Smooth muscle cell (in vitro differentiated cells): ENCODE results near the gene RMI2. TPM values are rescaled to one million over a fixed set of nuclear protein-coding genes. Genes with fewer than 3 reads are reported as not detected.
A peak's percentile ranks its signal among the peaks of the same experiment; 100 is the strongest.

Experiments
- DNase-seq: peaks from one replicate; lab custom pipeline; 2025; ENCODE audit not compliant: unreplicated experiment; lab: John Stamatoyannopoulos, UW
- H2AFZ ChIP-seq: fragments of 200-600 bp; sonication (generic); 2 replicates; pipeline ENCODE4 v1.6.0; 2016; ENCODE audit warnings: antibody characterized with exemption, low read depth, mild to moderate bottlenecking
- H3F3A ChIP-seq: fragments of 200-600 bp; sonication (generic); 2 replicates; pipeline ENCODE4 v1.6.0; 2017; ENCODE audit warnings: antibody characterized with exemption, low read depth
- H3K27ac ChIP-seq: fragments of 200-600 bp; sonication (generic); 2 replicates; pipeline ENCODE4 v1.5.1; 2016; ENCODE audit warnings: low read depth, mild to moderate bottlenecking
- H3K27me3 ChIP-seq: fragments of 200-600 bp; sonication (generic); 2 replicates; pipeline ENCODE4 v1.6.1; 2016; ENCODE audit warnings: low read depth, mild to moderate bottlenecking
- H3K36me3 ChIP-seq: fragments of 200-600 bp; sonication (generic); 2 replicates; pipeline ENCODE4 v1.5.1; 2016; ENCODE audit warnings: low read depth
- H3K4me1 ChIP-seq: fragments of 200-600 bp; sonication (generic); 2 replicates; pipeline ENCODE4 v1.5.1; 2016; ENCODE audit warnings: low read depth
- H3K4me2 ChIP-seq: fragments of 200-600 bp; sonication (generic); 2 replicates; pipeline ENCODE4 v1.6.0; 2016; ENCODE audit warnings: mild to moderate bottlenecking
- H3K4me3 ChIP-seq: fragments of 200-600 bp; sonication (generic); 2 replicates; pipeline ENCODE4 v1.5.1; 2016; ENCODE audit warnings: mild to moderate bottlenecking
- H3K79me2 ChIP-seq: fragments of 200-600 bp; sonication (generic); 2 replicates; pipeline ENCODE4 v1.6.0; 2016; ENCODE audit warnings: low read depth, mild to moderate bottlenecking
- H3K9ac ChIP-seq: fragments of 200-600 bp; sonication (generic); 2 replicates; pipeline ENCODE4 v1.6.0; 2016; ENCODE audit warnings: low read depth
- H3K9me3 ChIP-seq: fragments of 200-600 bp; sonication (generic); replicated peaks from 2 replicates; pipeline ENCODE4 v1.5.1; 2016; ENCODE audit warnings: low read depth
- H4K20me1 ChIP-seq: fragments of 200-600 bp; sonication (generic); 2 replicates; pipeline ENCODE4 v1.6.0; 2016; ENCODE audit warnings: low read depth
- CTCF ChIP-seq: fragments of 200-600 bp; sonication (generic); IDR thresholded peaks from 2 replicates; pipeline ENCODE4 v1.5.1; 2017; ENCODE audit warnings: borderline replicate concordance, mild to moderate bottlenecking, antibody characterized with exemption; ENCODE audit not compliant: insufficient read depth, poor library complexity, severe bottlenecking
- WGBS: methylation state at CpG from one replicate; pipeline ENCODE4 v1.1.7; 2016; ENCODE audit warnings: low lambda C conversion rate; 5-methylcytosine and 5-hydroxymethylcytosine counted together
- polyA plus RNA-seq: library from polyadenylated mRNA; unstranded; fragments of >200 nt; fragmentation: Nextera tagmentation; extraction: Ambion mirVana; gene quantifications from 2 replicates; pipeline ENCODE4 v1.2.1, GENCODE V29; 2016
- total RNA-seq: library from RNA; depleted of rRNA; stranded (reverse); fragments of >200 nt; gene quantifications from 2 replicates; pipeline ENCODE4 v1.2.3, GENCODE V29; 2014

RMI2 gene
- total and polyA plus RNA-seq, 2 experiments from 2014 or later, result 6.1 to 11.3 TPM

- no peak for TF ChIP-seq CTCF
- DNase-seq, result no peak
- Histone ChIP-seq H3K9me3 (no peaks in the 10 kb centered on the region), H3K36me3 (no peaks in the 10 kb centered on the region), H3K27me3 (no peaks in the 10 kb centered on the region), H3K4me3 (no peak overlapping the region), H3K9ac (no peak overlapping the region), H3K27ac (no peak overlapping the region), H3K4me2 (no peak overlapping the region), H3K79me2 (no peaks in the 10 kb centered on the region), H3K4me1 (peaks cover 13% of the 10 kb centered on the region), H4K20me1 (no peaks in the 10 kb centered on the region), H2AFZ (no peak overlapping the region), H3F3A (peaks cover 12% of the 10 kb centered on the region)
- WGBS, result 83% methylated on average over 21 of the region's 23 CpGs
Observed at GRCh38 chr16:11327277-11328171, 17.7 kb upstream of the RMI2 start.

GRCh38 chr16:11328172-11329070 lies 16.8 kb upstream of the RMI2 start:
- Histone ChIP-seq H3F3A (peaks cover 12% of the 10 kb centered on the region), H3K9me3 (no peaks in the 10 kb centered on the region), H3K9ac (no peak overlapping the region), H3K79me2 (no peaks in the 10 kb centered on the region), H3K27me3 (no peaks in the 10 kb centered on the region), H3K27ac (peak overlapping the region; percentile 65), H3K4me3 (peak overlapping the region; percentile 22), H2AFZ (no peak overlapping the region), H3K4me2 (peak overlapping the region; percentile 79), H3K4me1 (peaks cover 13% of the 10 kb centered on the region), H4K20me1 (no peaks in the 10 kb centered on the region), H3K36me3 (no peaks in the 10 kb centered on the region)
- 15% methylated on average over 12 of the region's 12 CpGs for WGBS
- no peak for DNase-seq
- TF ChIP-seq CTCF, result no peak

GRCh38 chr16:11329071-11329491 lies 16.2 kb upstream of the RMI2 start:
- Histone ChIP-seq H3K4me3 (peak overlapping the region; percentile 22), H3K27me3 (no peaks in the 10 kb centered on the region)
- 4% methylated on average over 6 of the region's 6 CpGs for WGBS

More at GRCh38 chr16:11329071-11329491, 16.2 kb upstream of the RMI2 start:
- peaks cover 12% of the 10 kb centered on the region for H3F3A ChIP-seq
- peak overlapping the region; percentile 79 for H3K4me2 ChIP-seq
- no peaks in the 10 kb centered on the region for H3K36me3 ChIP-seq
- H4K20me1 ChIP-seq, result no peaks in the 10 kb centered on the region
- H3K9ac ChIP-seq, result no peak overlapping the region
- H3K79me2 ChIP-seq, result no peaks in the 10 kb centered on the region
- no peak for DNase-seq
- TF ChIP-seq CTCF, result no peak
- H3K4me1 ChIP-seq, result peaks cover 13% of the 10 kb centered on the region
- no peaks in the 10 kb centered on the region for H3K9me3 ChIP-seq
- H2AFZ ChIP-seq, result no peak overlapping the region
- peak overlapping the region; percentile 18 for H3K27ac ChIP-seq
